Activated T-cell treated with anti-CD3 and anti-CD28 coated beads for 24 hours (primary cell): Measurements from ENCODE around the gene CAMSAP2.
"Not testable (repeated sequence)": the region's sequence is repeated elsewhere in the genome, so short reads cannot be mapped to it uniquely, and the experiment has no call there.

Source experiments
- DNase-seq: peaks from one replicate; pipeline ENCODE4 v3.0.0-alpha.2; 2020; ENCODE audit warnings: low read depth

The CAMSAP2 gene

DNA sequence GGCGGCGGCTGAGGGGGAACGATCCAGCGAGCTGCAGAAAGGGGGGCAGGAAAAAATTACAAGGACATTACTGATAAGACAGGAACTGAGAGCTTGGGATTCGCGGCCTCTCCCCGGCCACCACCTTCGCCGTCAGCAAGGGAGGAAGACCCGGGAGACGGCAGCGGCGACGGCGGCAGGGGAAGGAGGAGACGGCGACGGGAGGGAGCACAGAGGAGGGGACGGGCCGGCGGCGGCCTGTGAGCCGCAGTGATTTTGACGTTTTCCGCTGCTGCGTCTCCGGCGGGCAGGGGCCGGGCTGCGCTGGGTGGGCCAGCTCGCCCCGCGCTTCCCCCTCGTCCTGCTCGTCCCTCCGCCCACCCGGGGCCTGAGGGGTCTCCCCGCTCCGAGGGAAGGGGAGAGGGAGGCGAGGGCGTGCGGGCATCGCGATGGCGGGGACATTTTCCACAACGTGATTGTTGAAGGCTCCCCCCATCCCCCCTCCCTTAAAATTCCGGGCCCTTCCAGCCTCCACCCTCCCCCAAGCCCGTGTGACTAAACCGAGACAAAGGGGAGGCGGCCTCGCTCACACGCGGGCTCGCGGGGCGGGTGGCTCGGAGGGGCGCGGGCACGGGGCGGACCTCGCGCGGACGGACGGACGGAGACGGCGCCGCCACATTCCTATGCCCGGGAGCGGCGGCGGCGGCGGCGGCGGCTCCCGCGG lies 407 bp downstream of the CAMSAP2 start:
- peak; percentile 20 for DNase-seq

DNA sequence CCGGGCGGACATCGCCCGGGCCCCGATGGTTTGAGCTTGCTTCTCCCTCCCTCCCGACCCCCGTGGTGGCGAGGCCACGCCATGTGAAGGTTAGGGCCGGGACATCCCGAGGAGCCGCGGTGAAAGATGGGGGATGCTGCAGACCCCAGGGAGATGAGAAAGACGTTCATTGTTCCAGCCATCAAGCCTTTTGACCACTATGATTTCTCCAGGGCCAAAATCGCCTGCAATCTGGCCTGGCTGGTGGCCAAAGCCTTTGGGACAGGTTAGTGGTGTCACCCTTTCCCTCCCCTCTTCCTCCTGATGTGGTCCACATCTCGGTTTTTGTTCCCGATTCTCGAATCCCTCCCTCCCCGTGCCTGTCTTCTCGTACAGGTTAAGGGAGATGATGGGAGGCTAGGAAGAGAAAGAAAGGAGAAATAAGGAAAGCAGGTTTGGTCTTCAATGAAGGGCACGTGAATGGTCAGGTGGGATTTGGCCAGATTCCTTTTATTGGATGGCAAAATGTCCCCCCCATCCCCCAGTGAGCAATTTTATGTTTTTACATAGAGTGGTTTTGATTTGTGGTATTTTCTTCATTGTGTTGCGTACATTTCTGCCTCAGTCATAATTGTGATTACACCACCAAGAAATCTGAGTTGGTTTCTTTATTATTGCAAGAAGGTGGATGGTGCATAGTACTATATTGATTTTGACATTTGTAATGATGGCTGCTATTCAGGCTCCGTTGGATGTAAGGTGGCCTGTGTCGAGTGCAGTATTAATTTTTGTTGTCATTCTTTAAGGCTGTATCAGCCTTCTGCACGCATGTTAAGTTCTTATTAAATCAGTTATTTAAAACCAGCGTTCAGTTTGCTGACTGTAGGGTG lies 1.2 kb downstream of the CAMSAP2 start:
- no peak for DNase-seq

DNA sequence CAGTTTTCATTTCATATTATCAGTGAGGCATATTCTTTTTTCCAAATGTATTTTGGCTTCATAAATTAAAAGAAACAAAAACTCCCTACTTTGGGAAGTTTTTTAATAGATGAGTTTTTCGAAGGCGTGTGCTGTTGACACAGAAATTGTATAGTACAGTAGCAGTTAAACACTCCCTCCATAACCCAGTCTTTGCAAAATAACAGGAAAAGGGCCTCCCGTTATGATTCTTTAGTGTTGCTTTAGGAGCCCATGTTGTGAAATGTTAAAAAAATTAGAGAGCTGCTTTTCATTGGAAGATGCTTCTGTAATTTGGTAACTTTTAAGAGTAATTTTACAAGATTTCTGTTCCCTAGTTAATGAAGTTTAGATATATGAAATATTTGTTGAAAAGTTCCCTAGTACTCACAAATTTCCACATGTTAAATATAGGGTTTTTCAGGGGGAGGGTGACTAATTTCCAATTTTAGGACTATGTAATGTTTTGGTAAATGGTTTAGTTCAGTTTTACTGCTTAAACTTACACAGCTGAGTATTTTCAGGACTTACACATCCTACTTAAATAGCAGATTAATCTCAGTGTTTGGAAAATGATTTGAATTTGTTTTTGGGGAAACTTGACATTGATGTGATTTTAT lies 2.0 kb downstream of the CAMSAP2 start:
- DNase-seq: no peak

- no peak for DNase-seq
Measured at GRCh38 chr1:200741551-200742207, 3.0 kb downstream of the CAMSAP2 start.

DNA sequence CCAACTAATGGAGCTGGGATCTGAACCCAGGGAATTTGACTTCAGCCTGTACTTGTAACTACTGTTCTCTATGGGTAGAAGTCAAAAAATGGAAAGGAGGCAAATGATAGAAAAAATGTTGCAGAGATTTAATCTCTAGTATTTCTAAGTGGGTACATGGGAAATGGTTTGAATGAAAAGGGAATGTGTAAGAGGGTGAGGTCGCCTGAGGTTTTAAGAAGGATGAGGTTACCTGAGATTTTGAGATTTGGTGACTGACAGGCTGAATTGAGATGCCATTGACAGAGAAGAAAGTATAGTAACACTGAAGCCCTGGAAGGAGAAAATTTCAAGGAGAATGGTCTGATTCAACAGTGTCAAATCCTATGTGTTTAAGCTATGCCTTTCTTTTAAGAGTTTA lies 5.5 kb downstream of the CAMSAP2 start:
- no peak for DNase-seq

DNA sequence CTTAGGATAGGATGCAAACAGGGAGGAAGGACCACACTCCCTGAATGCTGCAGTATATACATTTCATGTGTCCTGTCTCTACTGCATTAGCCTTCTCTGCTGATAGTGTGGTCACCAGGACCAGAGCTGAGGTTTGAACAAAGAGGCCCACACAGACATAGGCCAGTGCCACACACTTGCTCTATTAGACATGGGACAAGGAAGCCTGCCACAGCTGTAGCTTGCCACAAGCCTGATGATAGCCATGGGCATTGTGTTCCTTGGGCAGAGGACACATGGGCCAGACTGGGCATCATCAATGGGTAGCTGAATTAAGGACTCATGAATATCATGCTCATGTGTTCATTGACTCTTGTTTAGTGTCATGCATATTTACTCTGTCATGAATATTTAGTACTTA lies 10.4 kb downstream of the CAMSAP2 start:
- no peak for DNase-seq

DNA sequence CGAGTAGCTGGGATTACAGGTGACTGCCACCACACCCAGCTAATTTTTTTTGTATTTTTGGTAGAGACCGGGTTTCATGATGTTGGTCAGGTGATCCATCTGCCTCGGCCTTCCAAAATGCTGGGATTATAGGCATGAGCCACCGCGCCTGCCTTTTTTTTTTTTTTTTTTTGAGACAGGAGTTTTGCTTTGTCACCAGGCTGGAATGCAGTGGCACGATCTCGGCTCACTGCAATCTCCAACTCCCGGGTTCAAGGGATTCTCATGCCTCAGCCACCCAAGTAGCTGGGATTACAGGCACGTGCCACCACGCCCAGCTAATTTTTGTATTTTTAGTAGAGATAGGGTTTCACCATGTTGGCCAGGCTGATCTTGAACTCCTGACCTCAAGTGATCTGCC lies 12.1 kb downstream of the CAMSAP2 start:
- not testable (repeated sequence) for DNase-seq

GRCh38 chr1:200751717-200752116 lies 13.0 kb downstream of the CAMSAP2 start:
- no peak for DNase-seq

DNA sequence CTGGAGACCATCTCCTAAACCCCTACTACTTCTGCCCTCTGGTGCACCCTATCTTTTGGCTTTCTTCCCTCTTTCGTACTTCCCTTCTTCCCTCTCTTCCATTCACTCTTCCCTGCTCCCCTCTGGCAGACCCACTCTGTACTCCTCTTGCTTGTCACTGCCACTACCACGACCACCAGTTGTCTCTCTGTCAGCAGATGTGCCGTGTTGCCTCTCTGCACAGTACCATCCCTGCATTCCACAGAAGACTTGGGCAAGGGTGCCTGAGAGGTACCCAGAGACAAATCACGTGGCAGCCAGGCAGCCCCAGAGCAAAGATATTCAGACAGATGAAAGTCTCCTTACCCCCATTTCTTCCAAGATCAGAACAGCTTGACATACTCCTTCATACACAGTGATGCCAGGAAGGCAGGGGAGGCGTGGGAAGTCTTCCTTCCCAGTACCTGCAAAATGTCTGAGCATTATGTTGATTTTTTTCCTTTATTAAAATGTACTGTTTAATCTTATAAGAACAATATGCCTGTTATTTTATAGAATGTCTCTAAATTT lies 15.0 kb downstream of the CAMSAP2 start:
- no peak for DNase-seq

- no peak for DNase-seq
Measured at GRCh38 chr1:200755456-200755855, 16.8 kb downstream of the CAMSAP2 start.

DNA sequence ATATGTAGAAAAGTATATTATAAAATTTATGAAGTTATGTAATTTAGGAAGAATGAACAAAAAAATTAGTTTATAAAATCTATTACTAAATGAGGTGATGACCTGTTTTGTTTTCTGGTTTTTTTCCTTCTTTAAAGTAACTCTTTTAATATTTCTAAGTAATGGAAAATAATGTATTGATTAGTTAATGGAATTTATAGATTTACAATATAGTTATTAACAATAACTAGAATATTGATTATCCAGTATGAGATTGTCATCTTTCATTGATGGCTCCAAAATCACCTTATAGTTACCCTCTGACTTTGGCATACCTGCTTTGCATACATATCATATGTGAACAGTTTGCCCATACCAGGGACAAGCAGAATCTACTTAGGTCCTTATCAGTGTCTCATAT lies 23.4 kb downstream of the CAMSAP2 start:
- no peak for DNase-seq

- no peak for DNase-seq
Measured at GRCh38 chr1:200767321-200767720, 28.6 kb downstream of the CAMSAP2 start.

GRCh38 chr1:200771625-200772555 lies 33.2 kb downstream of the CAMSAP2 start:
- DNase-seq: no peak

DNA sequence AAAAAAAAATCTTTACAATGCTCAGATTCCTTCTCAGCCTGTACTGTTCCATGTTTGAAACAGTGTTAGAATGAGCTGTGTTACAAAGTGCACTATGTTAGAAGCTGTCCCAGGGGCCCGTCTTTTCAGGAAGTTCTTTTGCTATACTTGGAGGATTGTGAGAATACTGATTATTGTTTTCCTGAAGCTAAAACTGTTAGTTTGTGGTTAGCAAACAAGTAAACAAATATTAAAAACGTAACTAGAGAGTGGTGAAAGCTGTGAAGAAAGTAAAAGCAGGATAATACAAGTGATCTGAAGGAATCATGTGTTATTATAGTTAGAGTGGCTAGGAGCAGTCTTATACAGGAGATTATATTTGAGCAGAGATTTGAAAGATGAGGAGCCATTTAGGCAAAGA lies 35.6 kb downstream of the CAMSAP2 start:
- no peak for DNase-seq

DNA sequence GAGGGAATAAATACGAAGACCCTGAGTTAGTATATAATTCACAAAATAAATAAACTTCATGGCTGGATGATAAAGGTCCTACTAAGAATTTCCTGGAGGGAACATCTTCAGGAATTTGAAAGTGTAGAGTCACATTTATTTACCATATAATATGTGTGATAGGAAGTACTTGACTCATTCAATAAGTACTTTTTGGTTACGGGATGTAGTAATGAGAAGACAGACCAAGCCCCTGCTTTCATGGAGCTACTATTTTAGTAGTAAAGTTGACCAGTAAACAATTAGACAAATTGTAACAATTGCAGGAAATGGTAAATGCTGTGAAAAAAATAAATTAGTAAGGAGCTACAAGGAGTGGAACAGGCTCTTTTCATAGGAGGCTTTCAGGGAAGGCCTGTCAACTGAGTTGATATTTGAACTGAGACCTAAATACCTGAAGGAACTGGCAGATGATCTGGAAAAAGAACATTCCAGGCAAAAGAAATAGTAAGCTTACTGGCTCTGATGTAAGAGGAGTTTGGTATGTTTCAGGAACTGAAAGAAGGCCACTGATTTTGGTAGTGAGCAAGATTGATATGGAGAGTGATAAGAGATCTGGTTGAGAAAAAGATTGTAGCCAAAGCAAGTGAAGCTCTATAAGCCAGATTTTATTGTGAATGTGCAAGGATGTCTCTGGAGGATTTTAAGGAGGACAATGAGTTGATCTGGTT lies 36.2 kb downstream of the CAMSAP2 start:
- DNase-seq: no peak

- DNase-seq: no peak
Measured at GRCh38 chr1:200775850-200776249, 37.2 kb downstream of the CAMSAP2 start.

DNA sequence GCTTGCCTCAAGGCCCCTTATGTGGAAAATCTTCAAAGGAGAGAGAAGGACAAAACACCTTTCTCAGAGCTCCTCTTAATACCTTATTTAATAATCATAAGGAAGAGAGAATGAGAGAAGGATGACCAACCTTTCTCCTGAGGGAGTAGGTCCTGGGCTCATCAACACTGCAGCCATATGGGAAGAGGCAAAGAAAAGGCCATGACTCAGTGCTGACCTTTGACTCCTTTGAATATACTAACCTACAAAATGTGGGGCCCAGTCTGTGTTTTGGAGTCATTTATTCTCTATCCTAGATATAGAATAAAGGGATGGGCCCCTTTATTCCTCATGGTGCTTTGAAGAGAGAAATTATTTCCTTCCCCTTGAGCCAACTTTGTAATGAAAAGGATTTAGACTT lies 38.3 kb downstream of the CAMSAP2 start:
- no peak for DNase-seq

- no peak for DNase-seq
Measured at GRCh38 chr1:200778766-200779165, 40.1 kb downstream of the CAMSAP2 start.

DNA sequence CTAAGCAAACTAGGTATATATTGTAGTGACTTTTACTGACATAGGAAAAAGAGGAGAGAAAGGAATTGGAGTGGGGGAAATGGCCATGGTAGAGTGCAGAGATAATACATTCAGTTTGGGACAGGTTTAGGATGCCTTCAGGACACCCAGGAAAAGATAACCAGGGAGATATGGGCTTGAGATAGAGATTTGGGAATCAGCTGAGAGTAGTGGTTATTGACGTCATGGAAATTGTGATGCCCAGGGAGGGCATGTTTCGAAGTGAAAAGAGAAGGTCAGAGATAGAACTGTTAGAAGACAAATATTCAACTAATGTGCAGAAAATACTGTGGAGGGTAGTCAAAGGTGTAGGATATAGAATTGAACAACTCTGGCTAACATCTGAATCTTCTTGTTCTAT lies 40.6 kb downstream of the CAMSAP2 start:
- no peak for DNase-seq
